Central memory CD4-positive, alpha-beta T cell (primary cell): ENCODE results near the gene CEND1.

ENCODE experiments used
- DNase-seq: peaks from one replicate; pipeline ENCODE4 v3.0.0; 2022
- total RNA-seq, 3 experiments: gene quantifications; one replicate each; lab custom pipeline; 2026; lab: John Stamatoyannopoulos, UW

Gene CEND1
- 0 to 0.42 (median 0.19) reads per million in 3 experiments for total RNA-seq

GRCh38 chr11:789943-790342 is at the start of gene CEND1:
CEND1 (minus strand) TSS chr11:790090; CDS start chr11:788576, 1,514 bp downstream.
- DNase-seq = no peak

DNA sequence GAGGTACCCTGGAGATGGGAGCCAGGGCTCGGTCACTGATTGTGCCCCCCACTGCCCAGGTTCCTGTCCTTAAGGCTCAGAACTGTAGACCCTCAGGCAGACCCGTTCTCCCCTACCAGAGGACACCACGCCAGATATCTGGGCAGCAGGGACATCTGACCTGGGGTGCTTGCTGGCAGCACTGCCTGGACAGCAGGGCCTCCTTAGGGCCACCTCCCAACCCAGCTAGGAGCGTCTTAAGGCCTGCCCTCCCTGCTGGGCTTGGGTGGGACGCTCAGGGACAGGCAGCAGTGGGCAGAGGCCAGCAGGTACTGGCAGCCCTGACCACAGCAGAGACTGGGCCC is 49.4 kb upstream of the CEND1 start:
- DNase-seq = no peak

GRCh38 chr11:838441-839279 is 48.8 kb upstream of the CEND1 start:
- no peak for DNase-seq

DNA sequence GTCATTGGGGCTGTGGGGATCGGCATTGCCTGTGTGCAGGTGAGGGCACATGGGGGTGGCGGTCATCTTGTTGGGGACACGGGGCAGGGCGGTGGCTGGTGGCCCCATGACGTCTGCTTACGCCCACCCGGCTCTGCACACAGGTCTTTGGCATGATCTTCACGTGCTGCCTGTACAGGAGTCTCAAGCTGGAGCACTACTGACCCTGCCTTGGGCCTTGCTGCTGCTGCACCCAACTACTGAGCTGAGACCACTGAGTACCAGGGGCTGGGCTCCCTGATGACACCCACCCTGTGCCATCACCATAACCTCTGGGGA is 48.1 kb upstream of the CEND1 start:
- no peak for DNase-seq

DNA sequence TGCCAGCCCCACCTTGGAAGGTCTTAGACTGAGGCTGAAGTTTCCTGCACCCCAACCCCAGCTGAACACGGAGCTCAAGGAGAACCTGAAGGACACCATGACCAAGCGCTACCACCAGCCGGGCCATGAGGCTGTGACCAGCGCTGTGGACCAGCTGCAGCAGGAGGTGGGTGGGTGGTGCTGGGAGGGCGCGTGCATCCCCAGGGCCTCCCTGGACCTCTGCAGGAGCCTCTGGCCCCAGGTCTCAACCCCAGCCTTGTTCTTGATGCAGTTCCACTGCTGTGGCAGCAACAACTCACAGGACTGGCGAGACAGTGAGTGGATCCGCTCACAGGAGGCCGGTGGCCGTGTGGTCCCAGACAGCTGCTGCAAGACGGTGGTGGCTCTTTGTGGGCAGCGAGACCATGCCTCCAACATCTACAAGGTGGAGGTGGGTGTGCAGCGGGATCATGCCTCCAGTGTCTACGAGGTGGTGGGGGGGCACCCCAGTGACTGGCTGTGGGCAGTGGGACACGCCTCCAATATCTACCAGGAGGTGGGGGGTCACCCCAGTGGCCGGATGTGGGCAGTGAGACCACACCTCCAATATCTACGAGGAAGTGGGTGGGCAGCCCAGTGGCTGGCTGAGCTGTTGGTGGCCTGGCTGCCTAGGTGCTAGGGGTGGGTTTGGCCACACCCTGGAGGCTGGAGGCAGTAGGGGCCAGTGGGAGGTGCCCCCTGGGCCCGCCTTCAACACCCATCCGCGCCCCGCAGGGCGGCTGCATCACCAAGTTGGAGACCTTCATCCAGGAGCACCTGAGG is 47.5 kb upstream of the CEND1 start:
- no peak for DNase-seq

GRCh38 chr11:836700-837099 is 46.8 kb upstream of the CEND1 start:
- DNase-seq = no peak

- no peak for DNase-seq
Observed at GRCh38 chr11:836274-836673, 46.4 kb upstream of the CEND1 start.

GRCh38 chr11:834371-835316 is 44.8 kb upstream of the CEND1 start:
- no peak for DNase-seq

DNA sequence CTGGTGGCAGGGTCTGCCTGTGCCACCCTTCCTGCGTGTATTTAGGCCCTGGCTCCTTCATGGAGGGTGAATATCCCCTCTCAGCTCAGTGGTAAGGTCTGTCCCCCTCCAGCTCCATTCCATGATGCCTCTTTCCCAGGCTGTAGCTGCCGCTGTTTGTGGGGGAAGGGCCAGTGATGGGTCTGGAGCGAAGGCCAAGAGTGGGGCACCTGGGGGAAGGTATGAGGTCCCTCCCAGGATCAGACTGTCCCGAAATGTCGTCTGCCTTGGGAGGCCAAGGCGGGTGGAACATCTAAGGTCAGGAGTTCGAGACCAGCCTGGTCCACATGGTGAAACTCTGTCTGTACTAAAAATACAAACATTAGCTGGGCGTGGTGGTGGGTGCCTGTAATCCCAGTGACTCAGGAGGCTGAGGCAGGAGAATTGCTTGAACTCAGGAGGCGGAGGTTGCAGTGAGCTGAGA is 44.0 kb upstream of the CEND1 start:
- no peak for DNase-seq

- DNase-seq = peak; percentile 32
Observed at GRCh38 chr11:833114-833791, 43.4 kb upstream of the CEND1 start.

DNA sequence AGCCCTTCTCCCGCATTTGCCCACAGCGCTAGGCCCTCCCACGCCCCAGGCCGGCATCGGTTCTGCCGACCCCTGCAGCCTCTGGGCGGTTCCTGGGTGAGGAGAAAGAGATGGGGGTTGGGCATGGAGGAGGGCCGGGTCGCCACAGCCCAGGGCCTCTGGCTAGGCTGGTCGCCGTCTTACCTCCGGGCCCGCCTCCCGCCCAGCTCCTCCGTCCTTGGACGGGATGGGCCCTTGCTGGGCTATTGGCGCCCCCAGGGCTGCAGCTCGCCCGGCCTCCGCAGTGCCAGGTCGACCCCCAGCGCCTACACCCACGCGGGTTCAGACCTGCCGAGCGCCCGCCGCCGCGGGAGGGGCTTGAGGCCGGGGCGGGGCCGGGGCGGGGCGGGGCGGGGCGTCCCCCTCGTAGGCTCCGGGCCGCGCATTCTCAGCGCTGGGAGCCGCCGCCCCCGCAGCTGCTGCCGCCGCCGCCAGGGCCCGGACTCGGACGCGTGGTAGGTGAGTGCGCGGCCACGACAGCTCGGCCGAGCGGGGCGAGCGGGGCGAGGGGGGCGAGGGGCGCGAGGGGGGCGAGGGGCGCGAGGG is 42.7 kb upstream of the CEND1 start, which contains the start of gene CD151:
Gene CD151, plus strand, starts transcription at position 424 of the 585 bp plus-strand sequence. CDS start 3,118 bp downstream, outside the sequence.
- DNase-seq = no peak

DNA sequence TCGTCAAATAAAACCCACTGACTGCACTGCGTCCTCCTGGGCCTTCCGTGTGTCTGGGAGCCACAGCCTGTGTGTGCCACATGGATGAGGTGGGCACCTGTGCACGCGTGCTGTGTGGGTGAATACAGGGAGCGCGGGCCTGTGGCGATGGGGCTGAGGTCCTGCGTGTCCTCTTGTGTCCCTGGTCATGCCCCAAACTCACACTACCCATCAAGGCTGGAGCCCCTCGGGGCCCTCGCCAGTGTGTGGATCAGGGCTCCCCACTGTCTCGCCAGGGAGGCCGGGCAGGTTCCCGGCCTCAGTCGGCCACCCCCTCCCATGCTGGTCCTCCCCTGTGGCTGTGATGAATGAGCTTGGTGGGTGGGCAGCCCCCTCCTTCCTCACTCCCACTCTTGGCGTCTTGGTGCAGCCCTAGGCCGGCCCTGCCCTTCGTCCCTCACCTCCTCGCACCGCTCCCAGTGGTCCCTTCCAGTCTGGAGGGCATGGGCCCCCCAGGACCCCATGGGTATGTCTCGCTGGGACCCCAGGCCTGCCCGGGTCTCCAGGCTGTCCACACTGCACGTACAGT is 42.2 kb upstream of the CEND1 start:
- no peak for DNase-seq

DNA sequence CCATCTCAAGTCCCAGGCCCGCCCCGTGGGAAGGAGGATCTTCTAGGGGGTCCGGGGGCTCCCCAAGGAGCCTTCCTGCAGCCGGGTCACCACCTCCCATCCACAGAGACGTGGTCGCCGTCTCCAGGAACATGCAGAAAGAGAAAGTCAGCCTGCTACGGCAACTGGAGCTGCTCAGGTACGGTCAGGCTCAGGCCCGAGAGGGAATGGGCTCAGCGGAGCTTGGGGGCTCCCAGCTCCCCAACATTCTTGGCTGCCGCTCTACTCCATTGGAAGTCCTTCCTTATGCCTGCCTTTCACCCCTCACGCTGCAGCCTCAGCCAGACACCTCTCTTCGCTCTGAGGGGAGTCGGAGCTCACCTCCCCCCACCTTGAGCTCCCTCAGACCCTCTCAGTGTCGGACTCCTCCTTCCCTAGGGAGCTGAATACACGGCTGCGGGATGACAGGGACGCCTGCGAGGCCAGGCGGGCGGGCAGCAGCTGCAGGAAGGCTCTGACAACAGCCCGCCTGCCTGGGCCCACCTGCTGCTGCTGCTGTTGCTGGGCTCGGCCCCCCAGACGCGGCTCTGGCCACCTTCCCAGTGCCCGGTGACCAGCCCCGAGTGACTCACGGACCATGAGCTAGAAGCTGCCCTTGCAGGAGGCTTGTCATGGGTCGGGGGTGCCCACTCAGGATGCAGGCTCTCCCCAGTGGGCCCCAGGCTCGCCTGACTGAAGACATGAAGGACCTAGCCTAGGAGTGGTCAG is 41.4 kb upstream of the CEND1 start:
- no peak for DNase-seq

- DNase-seq = peak; percentile 38
Observed at GRCh38 chr11:830295-831117, 40.6 kb upstream of the CEND1 start.

GRCh38 chr11:829847-830294 is 40.0 kb upstream of the CEND1 start:
- no peak for DNase-seq

DNA sequence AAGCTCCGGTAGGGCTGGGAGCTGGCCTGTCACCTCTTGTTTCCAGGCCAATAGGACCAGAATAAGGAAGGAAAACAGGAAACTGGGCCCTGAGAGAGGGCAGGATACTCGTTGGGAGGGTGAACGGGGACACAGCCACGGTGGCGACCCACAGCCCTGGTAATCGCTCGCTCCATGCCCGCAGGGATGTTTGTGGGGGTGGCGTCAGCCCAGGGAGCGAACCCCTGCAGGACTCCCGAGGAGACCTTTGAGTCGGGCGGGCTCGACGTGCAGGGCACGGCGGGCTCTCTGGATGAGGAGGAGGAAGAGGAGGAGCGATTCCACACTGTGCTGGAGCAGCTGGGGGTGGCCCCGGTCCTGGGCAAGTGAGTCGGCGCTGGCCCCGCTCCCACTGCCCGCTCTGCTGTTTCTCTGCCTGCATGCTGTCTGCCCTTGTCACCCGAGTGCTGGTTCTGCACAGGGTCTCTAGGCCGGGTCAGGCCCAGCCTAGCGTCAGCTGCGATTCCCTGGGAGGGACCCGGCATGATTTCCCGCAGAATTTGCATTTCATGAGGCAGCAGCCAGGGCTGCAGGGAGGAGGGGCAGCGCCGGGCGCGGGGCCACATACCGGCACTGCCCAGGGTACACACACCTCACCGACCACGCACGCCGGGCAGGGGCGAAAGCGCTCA is 39.4 kb upstream of the CEND1 start:
- DNase-seq = no peak

DNA sequence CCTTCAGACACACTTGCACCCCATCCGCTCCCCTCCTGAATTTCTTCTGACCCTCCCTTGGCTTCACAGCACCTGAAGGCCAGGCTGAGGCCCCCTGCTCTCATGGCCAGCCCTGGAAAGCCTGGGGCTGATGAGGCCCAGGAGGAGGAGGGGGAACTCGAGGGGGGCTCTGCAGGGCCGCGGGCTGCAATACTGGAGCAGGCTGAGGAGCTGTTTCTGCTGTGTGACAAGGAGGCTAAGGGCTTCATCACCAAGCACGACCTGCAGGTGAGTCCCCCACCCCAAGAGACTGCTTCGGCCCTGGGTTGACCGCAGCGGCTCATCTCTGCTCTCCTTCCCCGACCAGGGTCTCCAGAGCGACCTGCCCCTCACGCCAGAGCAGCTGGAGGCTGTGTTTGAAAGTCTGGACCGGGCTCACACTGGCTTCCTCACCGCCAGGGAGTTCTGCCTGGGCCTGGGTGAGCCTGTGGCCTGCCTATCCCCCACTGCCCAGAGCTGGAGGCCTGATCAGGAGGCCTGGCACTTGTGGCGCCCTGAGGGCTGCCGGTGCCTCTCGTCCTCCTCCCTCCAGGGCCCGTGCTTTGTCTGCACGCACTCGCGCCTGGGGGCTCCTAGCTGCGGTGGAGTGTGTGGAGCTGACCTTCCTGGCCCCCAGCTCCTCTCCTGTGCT is 38.8 kb upstream of the CEND1 start:
- DNase-seq = no peak

- no peak for DNase-seq
Observed at GRCh38 chr11:827897-828192, 38.0 kb upstream of the CEND1 start, which contains the start of gene CRACR2B. CRACR2B (plus strand) TSS chr11:827919; CDS start chr11:828608, 689 bp downstream.
